Adrenal gland (tissue), 12 donors: ENCODE measurements around the gene AFAP1L1. TPM values are rescaled to one million over a fixed set of nuclear protein-coding genes. Genes with fewer than 3 reads are reported as not detected.

Experiments used
- DNase-seq, 7 donors: peaks; one replicate each; pipeline ENCODE4 v3.0.0-alpha.2; 2019 to 2020
- H3K27ac ChIP-seq, 5 donors: fragments of 200-600 bp; sonication (generic) in 4 of 5; 1 replicate in 3 of 5; 2 replicates in 2 of 5; pipeline versions ENCODE4 v1.5.1 to v1.8.0; 2016 to 2020; ENCODE audit warnings: mild to moderate bottlenecking in 1 of 5
- H3K27me3 ChIP-seq: fragments of 200-600 bp; 2 replicates; pipeline ENCODE4 v1.8.0; 2021
- H3K36me3 ChIP-seq, 2 donors: fragments of 200-600 bp; replicated peaks in 1 of 2; 1 replicate in 1 of 2; 2 replicates in 1 of 2; pipeline versions ENCODE4 v1.5.1 to v1.8.0; 2018 to 2022
- H3K4me1 ChIP-seq, 2 donors: fragments of 200-600 bp; replicated peaks in 1 of 2; 1 replicate in 1 of 2; 2 replicates in 1 of 2; pipeline versions ENCODE4 v1.5.1 to v1.8.0; 2018 to 2021
- H3K4me3 ChIP-seq, 4 donors: fragments of 200-600 bp; sonication (generic) in 3 of 4; one replicate each; pipeline ENCODE4 v1.5.1; 2016 to 2018
- H3K9me3 ChIP-seq, 3 donors: fragments of 200-600 bp; sonication (generic) in 1 of 3; replicated peaks in 1 of 3; 1 replicate in 2 of 3; 2 replicates in 1 of 3; pipeline versions ENCODE4 v1.5.1 to v1.8.0; 2016 to 2021
- CTCF ChIP-seq, 6 experiments: fragments of 450-650 bp in 4 of 6; fragments of 200-600 bp in 2 of 6; sonication (generic) in 1 of 6; IDR thresholded peaks; 1 replicate in 5 of 6; 2 replicates in 1 of 6; pipeline versions ENCODE4 v1.5.1 to v1.8.0; 2016 to 2021; ENCODE audit warnings: antibody characterized with exemption in 6 of 6, mild to moderate bottlenecking in 2 of 6, moderate library complexity in 1 of 6
- POLR2A ChIP-seq, 2 donors: fragments of 450-650 bp; IDR thresholded peaks; one replicate each; pipeline ENCODE4 v1.6.1; 2017; ENCODE audit warnings: antibody characterized with exemption in 2 of 2, mild to moderate bottlenecking in 2 of 2, moderate library complexity in 1 of 2
- WGBS, 4 donors: extraction: QIAGEN DNeasy Blood & Tissue Kit in 2 of 4; methylation state at CpG; one replicate each; pipeline versions ENCODE4 v1.1.5 to v1.1.7; 2013 to 2017; 5-methylcytosine and 5-hydroxymethylcytosine counted together
- intact Hi-C, 2 donors: fragments of 100-400 bp; cut with DNase I; formaldehyde crosslinking; loops; one replicate each; pipeline versions ENCODE4 v1.14.1 to v1.15.0; 2022 to 2023
- polyA plus RNA-seq, 3 donors: library from polyadenylated mRNA; stranded (reverse); fragments of 200-250 nt in 2 of 3; fragments of 350-450 nt in 1 of 3; fragmentation: Illumina TruSeq in 1 of 3; extraction: RNeasy Lipid Tissue Mini Kit (QIAGEN cat#74804) in 1 of 3; gene quantifications; one replicate each; pipeline ENCODE4 v1.2.3, GENCODE V29; 2013 to 2014
- total RNA-seq, 9 donors: library from RNA; depleted of rRNA in 4 of 9; stranded (reverse); fragments of >200 nt in 4 of 9; fragments of 120-200 nt in 1 of 9; fragmentation: NEBNext Ultra II Directional in 1 of 9; extraction: Animal tissue kit (Norgen Biotek cat#: 25700) in 1 of 9; gene quantifications; one replicate each; pipeline versions ENCODE4 v1.1.0 to v1.2.4, GENCODE V29; 2013 to 2023
- donor health status: healthy with polysubstance abuse.
- donor health status: Bipolar disorder and iron deficiency.
- donor health status: DM: yes; HTN: yes; CAD: no.
- donor health status: DM: no; HTN: no; CAD: no.
- donor health status: DM: no; HTN: no; CAD: no.
- donor health status: DM: yes; HTN: yes; CAD: no.

The AFAP1L1 gene
- total and polyA plus RNA-seq, 12 donors, result 4.3 to 13.4 (median 9.3) TPM

GRCh38 chr5:149348518-149348917 is 76.9 kb downstream of the AFAP1L1 start:
- H3K9me3 ChIP-seq, result no peaks in the 10 kb centered on the region
- no peaks in the 10 kb centered on the region for H3K27me3 ChIP-seq
- H3K36me3 ChIP-seq, result peaks cover 0 to 52% of the 10 kb centered on the region in 2 donors
- no peak overlapping the region for H3K4me3 ChIP-seq
- TF ChIP-seq CTCF (IDR thresholded peaks at IDR 0.05) (no peak), POLR2A (IDR thresholded peaks at IDR 0.05) (no peak)
- DNase-seq, result no peak
- no peak overlapping the region for H3K27ac ChIP-seq
- H3K4me1 ChIP-seq, result peaks cover 12 to 15% of the 10 kb centered on the region in 2 donors
- intact Hi-C loops, result no loop called here
- 76 to 88% (median 84%) methylated on average over 1 of the region's 1 CpG for WGBS, 4 donors

GRCh38 chr5:149349382-149349781 is 77.7 kb downstream of the AFAP1L1 start:
- Histone ChIP-seq H3K36me3 (peaks cover 0 to 57% of the 10 kb centered on the region in 2 donors), H3K27me3 (no peaks in the 10 kb centered on the region), H3K4me1 (peaks cover 10 to 12% of the 10 kb centered on the region in 2 donors), H3K4me3 (no peak overlapping the region), H3K27ac (no peak overlapping the region), H3K9me3 (no peaks in the 10 kb centered on the region)
- WGBS, 4 donors, result 91 to 95% (median 93%) methylated on average over 4 of the region's 4 CpGs
- intact Hi-C loops, result no loop called here
- TF ChIP-seq POLR2A (IDR thresholded peaks at IDR 0.05) (no peak), CTCF (IDR thresholded peaks at IDR 0.05) (no peak)
- DNase-seq, result no peak

GRCh38 chr5:149352169-149352568 is 80.5 kb downstream of the AFAP1L1 start:
- 81 to 87% (median 82%) methylated on average over 4 of the region's 4 CpGs for WGBS, 4 donors
- TF ChIP-seq POLR2A (IDR thresholded peaks at IDR 0.05) (no peak), CTCF (IDR thresholded peaks at IDR 0.05) (no peak)
- intact Hi-C loops, result no loop called here
- H3K27ac ChIP-seq, result no peak overlapping the region
- H3K27me3 ChIP-seq, result no peaks in the 10 kb centered on the region
- no peaks in the 10 kb centered on the region for H3K9me3 ChIP-seq
- peaks cover 0 to 57% of the 10 kb centered on the region in 2 donors for H3K36me3 ChIP-seq
- DNase-seq, result no peak
- no peak overlapping the region for H3K4me3 ChIP-seq
- peaks cover 0 to 2% of the 10 kb centered on the region in 2 donors for H3K4me1 ChIP-seq

- no peak for DNase-seq
- 88 to 92% (median 89%) methylated on average over 2 of the region's 2 CpGs for WGBS, 4 donors
- Histone ChIP-seq H3K27me3 (no peaks in the 10 kb centered on the region), H3K36me3 (peaks cover 0 to 50% of the 10 kb centered on the region in 2 donors), H3K27ac (no peak overlapping the region), H3K9me3 (no peaks in the 10 kb centered on the region), H3K4me3 (no peak overlapping the region), H3K4me1 (peaks cover 7 to 10% of the 10 kb centered on the region in 2 donors)
- intact Hi-C loops, result no loop called here
- TF ChIP-seq CTCF (IDR thresholded peaks at IDR 0.05) (no peak), POLR2A (IDR thresholded peaks at IDR 0.05) (no peak)
Observed at GRCh38 chr5:149353911-149354310, 82.3 kb downstream of the AFAP1L1 start.
